GM19240 (cell line): Measurements from ENCODE around the gene MSX1.
"Not testable (repeated sequence)": the region's sequence is repeated elsewhere in the genome, so short reads cannot be mapped to it uniquely, and the experiment has no call there.

Experiments
- DNase-seq: peaks from one replicate; pipeline ENCODE4 v3.0.0; 2011; ENCODE audit warnings: low spot score; ENCODE audit not compliant: insufficient read length

The MSX1 gene

GRCh38 chr4:4859325-4859798 is at the start of gene MSX1:
Gene MSX1 (plus strand): TSS chr4:4859665. CDS start chr4:4859900, 235 bp downstream.
- peak; percentile 76 for DNase-seq

GRCh38 chr4:4810092-4810774 is 49.2 kb upstream of the MSX1 start:
- DNase-seq: no peak

- DNase-seq: no peak
Observed at GRCh38 chr4:4810778-4811177, 48.7 kb upstream of the MSX1 start.

- DNase-seq: no peak
Observed at GRCh38 chr4:4812145-4812794, 47.2 kb upstream of the MSX1 start.

GRCh38 chr4:4818415-4819212 is 40.9 kb upstream of the MSX1 start:
- no peak for DNase-seq

- DNase-seq: no peak
Observed at GRCh38 chr4:4819213-4819606, 40.3 kb upstream of the MSX1 start.

- DNase-seq: no peak
Observed at GRCh38 chr4:4820261-4820660, 39.2 kb upstream of the MSX1 start.

- DNase-seq: no peak
Observed at GRCh38 chr4:4820739-4821138, 38.7 kb upstream of the MSX1 start.

- no peak for DNase-seq
Observed at GRCh38 chr4:4821577-4821976, 37.9 kb upstream of the MSX1 start.

GRCh38 chr4:4822286-4822685 is 37.2 kb upstream of the MSX1 start:
- DNase-seq: not testable (repeated sequence)

GRCh38 chr4:4823621-4824162 is 35.8 kb upstream of the MSX1 start:
- no peak for DNase-seq

- DNase-seq: no peak
Observed at GRCh38 chr4:4824232-4824631, 35.2 kb upstream of the MSX1 start.

GRCh38 chr4:4825431-4825830 is 34.0 kb upstream of the MSX1 start:
- DNase-seq: no peak

GRCh38 chr4:4829837-4830236 is 29.6 kb upstream of the MSX1 start:
- no peak for DNase-seq

GRCh38 chr4:4831266-4831665 is 28.2 kb upstream of the MSX1 start:
- DNase-seq: no peak

GRCh38 chr4:4831825-4832224 is 27.6 kb upstream of the MSX1 start:
- DNase-seq: no peak

- DNase-seq: no peak
Observed at GRCh38 chr4:4836044-4836443, 23.4 kb upstream of the MSX1 start.

- no peak for DNase-seq
Observed at GRCh38 chr4:4837316-4837715, 22.1 kb upstream of the MSX1 start.

GRCh38 chr4:4838051-4838935 is 21.2 kb upstream of the MSX1 start:
- no peak for DNase-seq

- DNase-seq: no peak
Observed at GRCh38 chr4:4838936-4839810, 20.3 kb upstream of the MSX1 start.
